ENCODE results near the gene RPS6KB2.

RPS6KB2 gene

DNA sequence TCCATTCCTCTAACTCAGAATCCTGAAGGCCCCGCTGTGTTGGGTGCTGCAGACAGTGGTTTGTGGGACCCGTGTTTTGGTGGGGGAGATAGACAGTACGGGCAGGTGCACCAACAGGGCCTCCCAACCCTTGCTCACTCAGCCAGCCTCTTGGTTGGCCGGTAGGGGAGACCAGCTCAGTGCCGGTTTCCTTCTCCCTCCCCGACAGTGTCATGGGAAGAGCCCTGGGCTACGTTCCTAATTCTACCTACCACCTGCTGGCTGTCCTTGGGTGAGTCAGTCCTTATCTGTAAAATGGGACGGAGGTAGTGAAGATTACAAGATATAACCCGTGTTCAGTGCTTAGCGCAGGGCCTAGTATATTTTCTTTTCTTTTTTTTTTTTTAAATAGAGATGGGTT is 34.9 kb downstream of the RPS6KB2 start:
- DNase-seq (ENCODE audit: low read depth in 1 of 2, low spot score in 1 of 2), result no peak
- Histone ChIP-seq H3K27me3 (ENCODE audit: insufficient read depth, poor library complexity, severe bottlenecking) (no peaks in the 10 kb centered on the region), H3K4me3 (replicated peaks; ENCODE audit: insufficient read depth, low read length) (no peak overlapping the region), H3K27ac (replicated peaks) (no peak overlapping the region)
- TF ChIP-seq, protein P1, sequence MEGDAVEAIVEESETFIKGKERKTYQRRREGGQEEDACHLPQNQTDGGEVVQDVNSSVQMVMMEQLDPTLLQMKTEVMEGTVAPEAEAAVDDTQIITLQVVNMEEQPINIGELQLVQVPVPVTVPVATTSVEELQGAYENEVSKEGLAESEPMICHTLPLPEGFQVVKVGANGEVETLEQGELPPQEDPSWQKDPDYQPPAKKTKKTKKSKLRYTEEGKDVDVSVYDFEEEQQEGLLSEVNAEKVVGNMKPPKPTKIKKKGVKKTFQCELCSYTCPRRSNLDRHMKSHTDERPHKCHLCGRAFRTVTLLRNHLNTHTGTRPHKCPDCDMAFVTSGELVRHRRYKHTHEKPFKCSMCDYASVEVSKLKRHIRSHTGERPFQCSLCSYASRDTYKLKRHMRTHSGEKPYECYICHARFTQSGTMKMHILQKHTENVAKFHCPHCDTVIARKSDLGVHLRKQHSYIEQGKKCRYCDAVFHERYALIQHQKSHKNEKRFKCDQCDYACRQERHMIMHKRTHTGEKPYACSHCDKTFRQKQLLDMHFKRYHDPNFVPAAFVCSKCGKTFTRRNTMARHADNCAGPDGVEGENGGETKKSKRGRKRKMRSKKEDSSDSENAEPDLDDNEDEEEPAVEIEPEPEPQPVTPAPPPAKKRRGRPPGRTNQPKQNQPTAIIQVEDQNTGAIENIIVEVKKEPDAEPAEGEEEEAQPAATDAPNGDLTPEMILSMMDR (IDR thresholded peaks at IDR 0.05; ENCODE audit: insufficient read depth, low read length), result no peak
- TF ChIP-seq POLR2AphosphoS5 (IDR thresholded peaks at IDR 0.05; ENCODE audit: low read depth) (no peak), SPI1 (IDR thresholded peaks at IDR 0.05; ENCODE audit: borderline replicate concordance, low read depth) (no peak), GABPA (IDR thresholded peaks at IDR 0.05; ENCODE audit: low read depth) (no peak)
- TF ChIP-seq, protein P2, sequence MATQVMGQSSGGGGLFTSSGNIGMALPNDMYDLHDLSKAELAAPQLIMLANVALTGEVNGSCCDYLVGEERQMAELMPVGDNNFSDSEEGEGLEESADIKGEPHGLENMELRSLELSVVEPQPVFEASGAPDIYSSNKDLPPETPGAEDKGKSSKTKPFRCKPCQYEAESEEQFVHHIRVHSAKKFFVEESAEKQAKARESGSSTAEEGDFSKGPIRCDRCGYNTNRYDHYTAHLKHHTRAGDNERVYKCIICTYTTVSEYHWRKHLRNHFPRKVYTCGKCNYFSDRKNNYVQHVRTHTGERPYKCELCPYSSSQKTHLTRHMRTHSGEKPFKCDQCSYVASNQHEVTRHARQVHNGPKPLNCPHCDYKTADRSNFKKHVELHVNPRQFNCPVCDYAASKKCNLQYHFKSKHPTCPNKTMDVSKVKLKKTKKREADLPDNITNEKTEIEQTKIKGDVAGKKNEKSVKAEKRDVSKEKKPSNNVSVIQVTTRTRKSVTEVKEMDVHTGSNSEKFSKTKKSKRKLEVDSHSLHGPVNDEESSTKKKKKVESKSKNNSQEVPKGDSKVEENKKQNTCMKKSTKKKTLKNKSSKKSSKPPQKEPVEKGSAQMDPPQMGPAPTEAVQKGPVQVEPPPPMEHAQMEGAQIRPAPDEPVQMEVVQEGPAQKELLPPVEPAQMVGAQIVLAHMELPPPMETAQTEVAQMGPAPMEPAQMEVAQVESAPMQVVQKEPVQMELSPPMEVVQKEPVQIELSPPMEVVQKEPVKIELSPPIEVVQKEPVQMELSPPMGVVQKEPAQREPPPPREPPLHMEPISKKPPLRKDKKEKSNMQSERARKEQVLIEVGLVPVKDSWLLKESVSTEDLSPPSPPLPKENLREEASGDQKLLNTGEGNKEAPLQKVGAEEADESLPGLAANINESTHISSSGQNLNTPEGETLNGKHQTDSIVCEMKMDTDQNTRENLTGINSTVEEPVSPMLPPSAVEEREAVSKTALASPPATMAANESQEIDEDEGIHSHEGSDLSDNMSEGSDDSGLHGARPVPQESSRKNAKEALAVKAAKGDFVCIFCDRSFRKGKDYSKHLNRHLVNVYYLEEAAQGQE (IDR thresholded peaks at IDR 0.05; ENCODE audit: insufficient replicate concordance, low read depth), result no peak

DNA sequence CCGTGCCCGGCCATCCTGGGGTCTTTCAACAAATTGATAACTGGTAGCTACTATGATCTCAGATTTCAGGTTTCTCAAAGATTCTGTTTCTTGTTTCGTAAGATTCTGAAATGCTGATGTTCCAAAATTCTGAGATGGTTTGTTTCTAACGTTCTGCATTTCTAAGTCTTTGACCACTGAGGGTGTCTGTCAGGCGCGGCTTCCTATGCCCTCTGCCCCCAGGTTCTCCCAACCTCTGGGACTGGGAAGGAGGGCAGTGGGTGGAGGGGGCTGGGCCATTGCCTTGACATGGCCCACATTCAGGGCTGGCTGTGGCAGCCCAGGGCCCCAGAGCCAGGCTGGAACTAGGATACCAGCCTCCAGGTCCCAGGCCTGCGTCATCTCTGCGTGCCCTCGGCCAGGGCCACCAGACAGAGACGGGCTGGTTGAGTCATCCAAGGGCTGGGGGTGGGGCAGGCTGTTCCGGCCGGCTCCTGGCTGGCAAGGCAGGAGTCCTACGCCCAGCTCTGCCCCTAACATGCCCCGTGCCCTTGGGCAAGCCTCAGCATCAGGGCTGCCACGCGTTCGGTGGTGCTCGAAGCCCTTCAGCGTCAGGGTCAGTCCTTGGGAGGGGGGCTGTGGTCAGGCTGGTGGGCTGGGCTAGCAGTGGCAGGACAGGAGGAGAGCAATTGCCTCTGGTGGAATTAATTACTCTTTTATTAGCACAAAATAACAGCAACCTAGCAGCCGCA is 35.6 kb downstream of the RPS6KB2 start:
- peak overlapping the region; percentile 84 for H3K27ac ChIP-seq (replicated peaks)
- DNase-seq (ENCODE audit: low read depth in 1 of 2, low spot score in 1 of 2), result peak; percentile 67 to 87
- H3K27me3 ChIP-seq (ENCODE audit: insufficient read depth, poor library complexity, severe bottlenecking), result no peaks in the 10 kb centered on the region
- H3K4me3 ChIP-seq (replicated peaks; ENCODE audit: insufficient read depth, low read length), result peak overlapping the region; percentile 89
- TF ChIP-seq, protein P1 (IDR thresholded peaks at IDR 0.05; ENCODE audit: insufficient read depth, low read length), result no peak
- TF ChIP-seq, protein P2 (IDR thresholded peaks at IDR 0.05; ENCODE audit: insufficient replicate concordance, low read depth), result no peak
- TF ChIP-seq POLR2AphosphoS5 (IDR thresholded peaks at IDR 0.05; ENCODE audit: low read depth), result peak; percentile 71

DNA sequence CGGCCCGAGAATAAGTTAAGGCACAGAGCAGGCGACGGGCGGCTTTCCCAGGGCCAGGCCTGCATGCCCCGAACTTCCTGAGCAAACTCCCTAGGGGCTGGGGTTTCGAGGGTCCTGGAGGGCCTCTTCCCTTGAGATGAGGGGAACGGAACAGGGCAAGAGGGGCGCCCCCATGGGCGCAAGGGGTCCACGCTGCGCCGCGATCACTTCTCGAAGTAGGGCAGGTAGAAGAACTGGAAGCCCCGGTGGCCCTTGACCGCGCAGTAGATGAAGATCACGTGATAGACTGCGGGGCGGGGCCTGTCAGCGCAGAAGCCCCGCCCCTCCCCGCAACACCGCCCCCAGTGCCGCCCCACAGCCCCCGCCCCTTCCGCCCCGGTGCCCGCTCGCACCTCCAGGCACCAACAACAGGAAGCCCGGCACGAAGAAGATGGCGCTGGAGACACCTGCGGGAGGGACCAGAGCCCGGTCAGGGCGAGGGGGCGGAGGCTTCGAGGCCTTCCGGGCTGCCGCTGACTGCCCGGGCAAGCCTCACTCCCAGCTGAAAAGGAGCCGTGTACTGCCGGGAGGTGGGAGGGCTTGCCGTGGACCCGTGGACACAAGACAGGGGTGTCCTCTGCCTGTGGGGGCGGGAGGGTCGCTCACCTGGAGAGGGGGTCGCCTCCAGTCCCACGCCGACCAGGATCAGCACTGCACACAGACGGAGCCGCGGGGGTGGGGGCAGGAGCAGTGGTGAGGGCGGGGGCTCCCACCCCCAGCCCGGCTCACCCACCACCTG is 36.3 kb downstream of the RPS6KB2 start:
- Histone ChIP-seq H3K4me3 (replicated peaks; ENCODE audit: insufficient read depth, low read length) (peak overlapping the region; percentile 89), H3K27me3 (ENCODE audit: insufficient read depth, poor library complexity, severe bottlenecking) (no peaks in the 10 kb centered on the region), H3K27ac (replicated peaks) (peak overlapping the region; percentile 84)
- TF ChIP-seq, protein P1 (IDR thresholded peaks at IDR 0.05; ENCODE audit: insufficient read depth, low read length), result no peak
- TF ChIP-seq GABPA (IDR thresholded peaks at IDR 0.05; ENCODE audit: low read depth), result no peak
- peak; percentile 75 for TF ChIP-seq POLR2AphosphoS5 (IDR thresholded peaks at IDR 0.05; ENCODE audit: low read depth)
- TF ChIP-seq, protein P2 (IDR thresholded peaks at IDR 0.05; ENCODE audit: insufficient replicate concordance, low read depth), result peak; percentile 24
- TF ChIP-seq SPI1 (IDR thresholded peaks at IDR 0.05; ENCODE audit: borderline replicate concordance, low read depth), result no peak; the same call in 1 of the 2 replicates
- peak; percentile 87 to 94 for DNase-seq (ENCODE audit: low read depth in 1 of 2, low spot score in 1 of 2)

Data from HL-60 (cell line).